ENCODE data around the gene MYO1D. TPM values are rescaled to one million over a fixed set of nuclear protein-coding genes. Genes with fewer than 3 reads are reported as not detected.

Gene MYO1D
- total RNA-seq, 1 experiment from 2014 or later, result 1.3 TPM

DNA sequence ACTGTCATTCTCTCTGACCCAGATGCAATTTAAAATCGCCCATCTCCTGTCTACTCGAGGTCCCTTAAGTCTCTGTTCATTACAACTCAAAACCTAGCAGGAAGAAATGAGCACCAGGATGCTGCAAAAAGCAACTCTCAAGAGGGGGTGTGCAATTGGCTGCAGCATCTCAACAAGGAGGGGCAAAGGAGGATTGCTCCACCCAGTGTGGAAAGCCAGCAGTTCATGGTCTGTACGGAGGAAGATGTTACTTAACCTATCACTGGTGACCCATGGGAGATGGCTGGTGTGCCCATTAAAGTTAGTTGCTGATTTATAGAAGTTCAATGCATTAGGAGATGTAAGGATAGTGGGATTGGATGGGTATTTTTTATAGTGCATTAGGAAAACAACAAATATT is 242.8 kb downstream of the MYO1D start:
- intact Hi-C loops (cut with micrococcal nuclease; ENCODE audit: unreplicated experiment), result no loop called here
- Histone ChIP-seq H3K27me3 (ENCODE audit: control insufficient read depth, insufficient read depth, low read length) (peaks cover 12% of the 10 kb centered on the region), H3K9me3 (ENCODE audit: control insufficient read depth, insufficient read depth, low read depth, low read length) (no peaks in the 10 kb centered on the region), H3K36me3 (ENCODE audit: control insufficient read depth, insufficient read depth, low read length) (no peaks in the 10 kb centered on the region), H3K4me3 (ENCODE audit: low read depth in 2 of 2, low read length in 2 of 2) (no peak overlapping the region), H3K4me1 (ENCODE audit: control insufficient read depth, insufficient read depth, low read length) (no peaks in the 10 kb centered on the region), H3K27ac (ENCODE audit: low read length) (no peak overlapping the region)
- CTCF ChIA-PET, result no interaction called here
- in situ Hi-C loops (cut with HindIII; ENCODE audit: low pct_unique_long_range_greater_than_20kb, low sequenced_read_pairs), result no loop called here
- ATAC-seq (no peak), DNase-seq (ENCODE audit: low read depth, low spot score) (no peak)
- BruUV-seq (replicated peaks), result no TSS peak
- TF ChIP-seq, protein P1, sequence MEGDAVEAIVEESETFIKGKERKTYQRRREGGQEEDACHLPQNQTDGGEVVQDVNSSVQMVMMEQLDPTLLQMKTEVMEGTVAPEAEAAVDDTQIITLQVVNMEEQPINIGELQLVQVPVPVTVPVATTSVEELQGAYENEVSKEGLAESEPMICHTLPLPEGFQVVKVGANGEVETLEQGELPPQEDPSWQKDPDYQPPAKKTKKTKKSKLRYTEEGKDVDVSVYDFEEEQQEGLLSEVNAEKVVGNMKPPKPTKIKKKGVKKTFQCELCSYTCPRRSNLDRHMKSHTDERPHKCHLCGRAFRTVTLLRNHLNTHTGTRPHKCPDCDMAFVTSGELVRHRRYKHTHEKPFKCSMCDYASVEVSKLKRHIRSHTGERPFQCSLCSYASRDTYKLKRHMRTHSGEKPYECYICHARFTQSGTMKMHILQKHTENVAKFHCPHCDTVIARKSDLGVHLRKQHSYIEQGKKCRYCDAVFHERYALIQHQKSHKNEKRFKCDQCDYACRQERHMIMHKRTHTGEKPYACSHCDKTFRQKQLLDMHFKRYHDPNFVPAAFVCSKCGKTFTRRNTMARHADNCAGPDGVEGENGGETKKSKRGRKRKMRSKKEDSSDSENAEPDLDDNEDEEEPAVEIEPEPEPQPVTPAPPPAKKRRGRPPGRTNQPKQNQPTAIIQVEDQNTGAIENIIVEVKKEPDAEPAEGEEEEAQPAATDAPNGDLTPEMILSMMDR (IDR thresholded peaks at IDR 0.05), result no peak
- no peak for TF ChIP-seq SIN3A (IDR thresholded peaks at IDR 0.05; ENCODE audit: borderline replicate concordance, insufficient read depth, low read depth, low read length)
- TF ChIP-seq, protein P2, sequence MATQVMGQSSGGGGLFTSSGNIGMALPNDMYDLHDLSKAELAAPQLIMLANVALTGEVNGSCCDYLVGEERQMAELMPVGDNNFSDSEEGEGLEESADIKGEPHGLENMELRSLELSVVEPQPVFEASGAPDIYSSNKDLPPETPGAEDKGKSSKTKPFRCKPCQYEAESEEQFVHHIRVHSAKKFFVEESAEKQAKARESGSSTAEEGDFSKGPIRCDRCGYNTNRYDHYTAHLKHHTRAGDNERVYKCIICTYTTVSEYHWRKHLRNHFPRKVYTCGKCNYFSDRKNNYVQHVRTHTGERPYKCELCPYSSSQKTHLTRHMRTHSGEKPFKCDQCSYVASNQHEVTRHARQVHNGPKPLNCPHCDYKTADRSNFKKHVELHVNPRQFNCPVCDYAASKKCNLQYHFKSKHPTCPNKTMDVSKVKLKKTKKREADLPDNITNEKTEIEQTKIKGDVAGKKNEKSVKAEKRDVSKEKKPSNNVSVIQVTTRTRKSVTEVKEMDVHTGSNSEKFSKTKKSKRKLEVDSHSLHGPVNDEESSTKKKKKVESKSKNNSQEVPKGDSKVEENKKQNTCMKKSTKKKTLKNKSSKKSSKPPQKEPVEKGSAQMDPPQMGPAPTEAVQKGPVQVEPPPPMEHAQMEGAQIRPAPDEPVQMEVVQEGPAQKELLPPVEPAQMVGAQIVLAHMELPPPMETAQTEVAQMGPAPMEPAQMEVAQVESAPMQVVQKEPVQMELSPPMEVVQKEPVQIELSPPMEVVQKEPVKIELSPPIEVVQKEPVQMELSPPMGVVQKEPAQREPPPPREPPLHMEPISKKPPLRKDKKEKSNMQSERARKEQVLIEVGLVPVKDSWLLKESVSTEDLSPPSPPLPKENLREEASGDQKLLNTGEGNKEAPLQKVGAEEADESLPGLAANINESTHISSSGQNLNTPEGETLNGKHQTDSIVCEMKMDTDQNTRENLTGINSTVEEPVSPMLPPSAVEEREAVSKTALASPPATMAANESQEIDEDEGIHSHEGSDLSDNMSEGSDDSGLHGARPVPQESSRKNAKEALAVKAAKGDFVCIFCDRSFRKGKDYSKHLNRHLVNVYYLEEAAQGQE (IDR thresholded peaks at IDR 0.05; ENCODE audit: insufficient read depth in 1 of 2, low read depth in 2 of 2, low read length in 1 of 2), result no peak
- TF ChIP-seq POLR2AphosphoS5 (IDR thresholded peaks at IDR 0.05; ENCODE audit: low read depth, low read length), result no peak
- TF ChIP-seq TCF7L2 (IDR thresholded peaks at IDR 0.05; ENCODE audit: low read depth, low read length), result no peak
- POLR2A ChIA-PET, result no interaction called here

DNA sequence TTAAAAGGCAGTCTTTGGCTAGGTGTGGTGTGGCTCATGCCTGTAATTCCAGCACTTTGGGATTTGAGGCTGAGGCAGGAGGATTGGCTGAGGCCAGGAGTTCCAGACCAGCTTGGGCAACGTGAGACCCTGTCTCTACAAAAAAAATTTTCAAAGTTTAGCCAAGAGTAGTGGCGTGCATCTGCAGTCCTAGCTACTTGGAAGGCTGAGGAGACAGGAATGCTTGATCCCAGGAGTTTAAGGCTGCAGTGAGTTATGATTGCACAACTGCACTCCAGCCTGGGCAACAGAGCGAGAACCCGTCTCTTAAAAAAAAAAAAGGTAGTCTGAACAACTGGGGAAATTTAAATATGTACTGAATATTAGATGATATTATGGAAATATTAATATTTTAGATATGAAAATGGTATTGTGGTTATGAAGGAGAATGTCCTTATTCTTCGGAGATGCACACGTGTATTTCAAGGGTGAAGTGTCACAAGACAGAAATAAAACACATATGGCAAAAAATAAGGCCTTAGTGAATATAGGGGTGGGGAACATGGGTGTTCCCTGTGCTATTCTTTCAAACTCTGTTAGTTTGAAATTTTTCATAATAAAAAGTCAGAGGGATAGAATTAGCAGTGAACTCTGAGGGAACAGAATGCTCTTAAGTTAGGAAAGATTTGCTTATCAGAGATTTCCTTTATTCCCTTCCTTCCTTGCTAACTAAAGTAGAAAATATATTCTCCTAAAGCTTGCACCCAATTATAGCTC is 245.4 kb downstream of the MYO1D start:
- BruUV-seq (replicated peaks), result no TSS peak
- DNase-seq (ENCODE audit: low read depth, low spot score) (no peak), ATAC-seq (no peak)
- Histone ChIP-seq H3K27ac (ENCODE audit: low read length) (no peak overlapping the region), H3K9me3 (ENCODE audit: control insufficient read depth, insufficient read depth, low read depth, low read length) (no peaks in the 10 kb centered on the region), H3K4me3 (ENCODE audit: low read depth in 2 of 2, low read length in 2 of 2) (no peak overlapping the region), H3K27me3 (ENCODE audit: control insufficient read depth, insufficient read depth, low read length) (peaks cover 13% of the 10 kb centered on the region; the same call in 1 of the 2 replicates), H3K36me3 (ENCODE audit: control insufficient read depth, insufficient read depth, low read length) (no peaks in the 10 kb centered on the region), H3K4me1 (ENCODE audit: control insufficient read depth, insufficient read depth, low read length) (no peaks in the 10 kb centered on the region)
- intact Hi-C loops (cut with micrococcal nuclease; ENCODE audit: unreplicated experiment) (no loop called here), in situ Hi-C loops (cut with HindIII; ENCODE audit: low pct_unique_long_range_greater_than_20kb, low sequenced_read_pairs) (no loop called here)
- ChIA-PET CTCF (interaction anchor here (0.7 kb wide), 1 partner anchor 444 kb away, joined by 7 read pairs; no protein-coding TSS in a partner anchor), POLR2A (no interaction called here)
- TF ChIP-seq TCF7L2 (IDR thresholded peaks at IDR 0.05; ENCODE audit: low read depth, low read length) (no peak), SIN3A (IDR thresholded peaks at IDR 0.05; ENCODE audit: borderline replicate concordance, insufficient read depth, low read depth, low read length) (no peak), POLR2AphosphoS5 (IDR thresholded peaks at IDR 0.05; ENCODE audit: low read depth, low read length) (no peak)
- TF ChIP-seq, protein P2 (IDR thresholded peaks at IDR 0.05; ENCODE audit: insufficient read depth in 1 of 2, low read depth in 2 of 2, low read length in 1 of 2), result no peak
- TF ChIP-seq, protein P1 (IDR thresholded peaks at IDR 0.05), result no peak

Measured in Panc1 (cell line).